Left forelimb (tissue), 1 donor: ENCODE measurements around the gene TXNRD1.
"Not testable (repeated sequence)": the region's sequence is repeated elsewhere in the genome, so short reads cannot be mapped to it uniquely, and the experiment has no call there.

Experiments used
- DNase-seq: peaks from one replicate; pipeline ENCODE4 v3.0.0-alpha.2; 2018; ENCODE audit warnings: low spot score

The TXNRD1 gene

GRCh38 chr12:104215638-104216297 lies at the start of gene TXNRD1:
Gene TXNRD1 (plus strand): TSS chr12:104215779. CDS start chr12:104215803, 24 bp downstream.
- peak; percentile 78 for DNase-seq

- DNase-seq, result no peak
These were observed 49.8 kb upstream of the TXNRD1 start for GRCh38 chr12:104165801-104166200.

- no peak for DNase-seq
These were observed 49.1 kb upstream of the TXNRD1 start for GRCh38 chr12:104166465-104166864.

DNA sequence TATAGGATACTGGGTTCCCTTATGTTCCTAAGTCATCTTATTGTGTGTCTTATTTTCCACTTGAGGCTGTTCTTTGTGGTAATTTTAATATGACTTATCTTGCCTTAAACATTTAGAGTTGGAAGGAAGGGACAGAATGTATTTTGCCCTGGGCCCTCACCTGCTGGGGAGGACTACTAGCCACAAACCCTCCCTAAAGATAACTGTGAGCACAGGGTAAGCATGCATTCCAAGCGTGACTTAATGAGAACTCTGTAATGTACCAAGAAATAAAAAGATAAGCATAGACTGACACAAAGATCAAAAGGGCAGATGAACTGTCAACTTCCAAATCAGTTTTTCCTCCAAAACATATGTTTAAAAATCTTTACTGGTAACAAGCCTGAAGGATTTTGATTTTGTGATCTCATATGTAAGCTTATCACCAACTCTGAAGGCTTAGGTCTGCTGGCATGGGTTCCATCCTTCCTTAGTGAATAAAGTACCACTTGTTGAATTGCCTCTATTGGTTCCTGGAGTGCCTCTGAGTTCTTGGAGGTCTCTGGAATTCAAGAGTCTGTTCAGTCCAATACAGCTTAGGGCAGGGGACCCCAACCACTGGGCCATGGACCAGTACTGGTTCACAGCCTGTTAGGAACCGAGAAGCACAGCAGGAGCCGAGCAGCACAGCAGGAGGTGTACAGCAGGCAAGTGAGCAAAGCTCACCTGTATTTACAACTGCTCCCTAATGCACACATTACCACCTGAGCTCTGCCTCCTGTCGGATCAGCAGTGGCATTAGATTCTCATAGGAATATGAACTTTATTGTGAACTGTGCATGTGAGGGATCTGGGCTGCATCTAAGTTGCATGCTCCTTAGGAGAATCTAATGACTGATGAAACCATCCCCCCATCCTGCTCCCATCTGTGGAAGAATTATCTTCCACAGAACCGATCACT lies 47.8 kb upstream of the TXNRD1 start:
- no peak for DNase-seq

GRCh38 chr12:104168596-104168995 lies 47.0 kb upstream of the TXNRD1 start:
- no peak for DNase-seq

DNA sequence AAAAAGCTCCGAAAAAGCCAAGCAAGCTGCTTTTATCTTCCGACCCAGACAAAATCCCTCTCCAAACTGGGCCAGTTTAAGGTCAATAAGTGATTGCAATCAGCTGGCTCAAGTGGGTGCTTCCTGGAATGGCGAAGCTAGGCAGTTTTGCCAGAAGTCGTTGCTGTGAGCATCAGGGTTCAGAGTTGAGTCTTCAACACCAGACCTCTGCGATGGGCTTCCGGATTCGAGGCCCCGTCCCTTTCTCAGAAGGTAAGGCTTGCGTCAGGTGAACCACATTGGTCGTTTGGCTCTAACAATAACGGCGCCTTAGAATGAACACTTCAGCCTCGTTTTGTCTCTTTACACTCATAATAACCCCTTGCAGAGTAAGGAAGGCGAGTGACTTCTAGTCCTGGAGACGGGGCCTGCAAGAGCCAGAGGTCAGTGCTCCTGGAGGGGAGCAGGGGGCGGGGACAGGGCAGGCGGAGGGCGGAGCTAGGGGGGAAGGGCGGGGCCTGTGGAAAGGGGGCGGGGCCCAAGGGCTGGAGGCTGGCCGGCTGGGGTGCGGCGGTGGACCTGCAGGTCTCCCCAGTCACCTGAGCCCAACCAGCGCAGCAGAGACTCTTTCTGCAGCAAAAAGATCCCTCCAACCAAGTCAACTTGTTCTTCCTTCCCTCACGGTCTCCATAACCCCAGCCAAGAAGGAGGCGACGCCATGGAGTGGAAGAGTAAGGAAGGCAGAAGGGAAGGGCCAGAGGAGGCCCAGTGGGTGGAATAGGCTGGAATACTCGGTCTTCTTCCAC lies 43.6 kb upstream of the TXNRD1 start:
- no peak for DNase-seq

- no peak for DNase-seq
These were observed 43.0 kb upstream of the TXNRD1 start for GRCh38 chr12:104172570-104172947.

GRCh38 chr12:104173804-104174203 lies 41.8 kb upstream of the TXNRD1 start:
- not testable (repeated sequence) for DNase-seq

DNA sequence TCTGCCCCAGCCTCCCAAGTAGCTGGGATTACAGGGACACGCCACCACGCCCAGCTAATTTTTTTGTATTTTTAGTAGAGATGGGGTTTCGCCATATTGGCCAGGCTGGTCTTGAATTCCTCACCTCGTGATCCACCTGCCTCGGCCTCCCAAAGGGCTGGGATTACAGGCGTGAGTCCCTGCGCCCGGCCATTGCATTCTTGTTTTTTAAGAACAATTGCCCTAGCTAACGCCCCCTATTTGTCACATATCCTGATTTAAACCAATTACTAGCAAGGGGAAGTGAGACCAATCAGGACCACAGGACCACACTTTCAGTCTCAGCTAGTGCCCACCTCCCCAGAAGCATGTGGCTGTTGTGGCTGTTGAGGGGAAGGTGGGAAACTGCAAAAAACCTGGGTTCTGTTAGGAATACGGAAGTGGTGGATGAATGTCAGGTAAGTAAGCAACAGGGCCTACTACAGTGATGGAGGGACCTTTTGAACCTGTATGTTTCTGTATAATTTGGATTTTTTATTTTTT lies 39.8 kb upstream of the TXNRD1 start:
- no peak for DNase-seq

DNA sequence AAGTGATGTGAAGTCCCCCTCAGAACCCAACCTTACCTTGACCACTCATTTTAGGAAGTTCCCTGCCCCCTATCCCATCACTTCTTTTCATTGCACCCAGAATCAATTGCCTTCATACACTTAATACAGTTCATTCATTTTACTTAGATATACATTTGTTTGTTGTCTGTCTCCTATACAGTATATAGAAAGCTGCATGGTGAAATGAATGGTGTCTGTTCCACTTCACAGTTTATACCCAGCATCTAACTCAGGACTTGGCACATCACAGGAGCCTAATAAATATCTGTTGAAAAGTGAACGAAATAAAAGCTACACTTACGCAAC lies 38.3 kb upstream of the TXNRD1 start:
- no peak for DNase-seq

DNA sequence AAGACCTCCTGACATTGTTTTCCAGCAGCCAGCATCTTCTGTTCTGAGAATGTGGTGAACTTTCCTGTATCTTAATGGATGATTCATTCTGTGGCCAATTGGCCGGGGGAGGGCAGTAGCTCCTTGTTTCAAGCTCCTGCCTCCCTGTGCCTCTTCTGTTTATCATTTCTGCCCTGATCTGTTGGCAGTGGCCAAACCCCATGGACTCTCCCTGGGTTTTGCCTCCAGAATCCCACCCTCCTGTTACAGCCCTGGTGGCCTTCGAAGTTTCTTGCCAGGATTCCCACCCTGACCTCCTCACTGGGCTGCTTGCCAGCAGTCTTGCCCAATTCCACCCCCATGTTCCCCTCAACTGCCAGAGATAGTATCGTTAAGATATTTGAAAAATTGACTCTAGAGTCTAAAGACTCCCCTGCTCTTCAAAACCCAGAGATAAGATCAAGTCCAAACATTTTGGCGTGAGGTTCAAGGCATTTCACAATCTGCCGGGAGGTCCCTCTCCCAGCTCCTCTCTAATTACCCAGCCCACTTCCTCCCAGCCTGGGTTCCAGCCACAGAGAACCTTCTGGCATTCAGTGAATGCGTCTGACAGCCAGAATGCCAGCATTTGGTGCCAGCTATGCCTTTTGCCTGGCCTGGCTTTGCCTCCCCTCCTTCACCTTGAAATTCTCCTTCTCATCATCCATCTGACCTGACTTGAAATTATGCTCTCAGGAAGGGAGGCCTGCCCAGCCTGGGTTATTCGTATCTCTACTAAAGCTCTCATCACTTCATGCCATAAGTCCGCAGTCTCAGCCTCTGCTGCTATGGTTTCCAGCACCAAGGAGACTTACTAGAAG lies 37.7 kb upstream of the TXNRD1 start:
- DNase-seq, result no peak

GRCh38 chr12:104180374-104180773 lies 35.2 kb upstream of the TXNRD1 start:
- no peak for DNase-seq

- DNase-seq, result no peak
These were observed 34.3 kb upstream of the TXNRD1 start for GRCh38 chr12:104181313-104181712.

- DNase-seq, result no peak
These were observed 33.4 kb upstream of the TXNRD1 start for GRCh38 chr12:104182144-104182543.

- DNase-seq, result no peak
These were observed 32.8 kb upstream of the TXNRD1 start for GRCh38 chr12:104182621-104183378.

DNA sequence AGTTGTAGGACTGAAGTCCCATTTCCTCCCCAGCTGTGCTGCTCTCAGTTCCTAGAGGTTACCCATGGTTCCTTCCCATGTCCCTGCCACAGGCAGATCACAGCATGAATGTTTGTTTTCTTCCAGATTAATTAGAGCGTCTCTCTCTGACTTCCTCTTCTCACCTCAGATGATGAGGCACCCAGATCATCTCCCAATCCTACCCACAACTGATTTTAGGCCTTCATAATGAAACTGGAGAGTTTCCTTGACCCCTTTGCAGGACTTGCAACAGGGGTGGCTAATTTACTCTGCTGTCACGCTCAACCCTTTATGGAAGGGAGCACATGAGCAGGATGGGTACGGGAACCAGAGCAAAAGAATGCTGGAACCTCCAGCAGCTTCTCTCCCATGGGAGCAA lies 32.1 kb upstream of the TXNRD1 start:
- no peak for DNase-seq

DNA sequence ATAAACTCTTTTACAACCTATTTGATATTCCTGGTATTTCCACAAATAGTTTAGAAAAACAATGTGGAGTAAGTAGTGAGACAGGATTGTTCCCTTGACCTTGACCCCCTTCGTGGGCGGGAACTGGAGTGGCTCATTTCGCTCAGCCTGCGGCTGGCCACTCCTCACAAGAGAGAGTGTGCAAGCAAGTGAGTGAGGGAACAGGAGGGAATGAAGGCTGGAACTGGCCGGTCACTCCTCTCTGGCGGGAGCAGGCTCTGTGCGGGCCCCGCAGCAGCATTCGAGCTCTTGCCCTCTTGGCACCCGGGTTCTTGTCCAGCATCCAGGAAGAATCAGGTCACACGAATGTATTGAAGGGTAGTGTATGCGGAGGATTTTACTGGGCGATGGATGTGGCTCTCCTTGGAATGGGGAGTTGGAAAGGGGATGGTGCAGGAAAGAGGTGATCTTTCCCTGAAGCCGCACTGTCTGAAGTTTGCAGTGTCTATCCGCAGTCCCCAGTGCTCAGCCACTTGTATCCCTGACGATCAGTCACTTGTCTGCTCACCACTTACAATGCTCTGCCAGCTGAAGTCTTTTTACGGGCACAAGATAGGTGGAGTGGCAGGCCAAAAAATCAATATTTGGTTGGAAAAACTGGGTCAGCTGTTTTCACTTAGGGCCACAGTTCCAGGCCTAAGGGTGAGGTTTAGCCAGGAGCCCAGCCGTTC lies 28.0 kb upstream of the TXNRD1 start:
- no peak for DNase-seq

GRCh38 chr12:104188534-104188933 lies 27.0 kb upstream of the TXNRD1 start:
- DNase-seq, result no peak

- DNase-seq, result no peak
These were observed 25.5 kb upstream of the TXNRD1 start for GRCh38 chr12:104189915-104190555.
